HepG2 (cell line): Measurements from ENCODE around the gene MADCAM1. TPM values are rescaled to one million over a fixed set of nuclear protein-coding genes. Genes with fewer than 3 reads are reported as not detected.
A peak's percentile ranks its signal among the peaks of the same experiment; 100 is the strongest.

Source experiments
- ATM ChIP-seq: fragments of 450-650 bp; IDR thresholded peaks from 2 replicates; pipeline ENCODE4 v1.7.1; 2017; ENCODE audit warnings: mild to moderate bottlenecking, borderline replicate concordance
- DZIP1 ChIP-seq: sonication (generic); formaldehyde crosslinking; IDR thresholded peaks from 2 replicates; pipeline ENCODE4 v1.5.0; 2020; ENCODE audit warnings: mild to moderate bottlenecking, missing genetic modification reagents
- EP300 ChIP-seq, 3 experiments: sonication (generic) in 1 of 3; formaldehyde crosslinking in 1 of 3; IDR thresholded peaks; 2 replicates each; pipeline versions ENCODE4 v1.5.1 to v1.6.1; 2011 to 2020; ENCODE audit warnings: low read depth in 2 of 3, low read length in 2 of 3, borderline replicate concordance in 1 of 3, improper control_type of control experiment in 1 of 3, mild to moderate bottlenecking in 1 of 3, missing genetic modification reagents in 1 of 3, moderate library complexity in 1 of 3
- ETV5 ChIP-seq: IDR thresholded peaks from 2 replicates; pipeline ENCODE4 v1.6.1; 2018; ENCODE audit warnings: missing biosample characterization, missing genetic modification reagents, inconsistent platforms, borderline replicate concordance
- GATA4 ChIP-seq: sonication (generic); IDR thresholded peaks from 2 replicates; pipeline ENCODE4 v1.6.1; 2016; ENCODE audit warnings: antibody characterized with exemption, low read depth, borderline replicate concordance
- GPBP1L1 ChIP-seq: sonication (generic); formaldehyde crosslinking; IDR thresholded peaks from 2 replicates; pipeline ENCODE4 v1.5.0; 2020; ENCODE audit warnings: mild to moderate bottlenecking, missing genetic modification reagents
- KLF13 ChIP-seq: sonication (generic); formaldehyde crosslinking; IDR thresholded peaks from 2 replicates; pipeline ENCODE4 v1.4.0; 2020; ENCODE audit warnings: mild to moderate bottlenecking, missing genetic modification reagents
- MEIS1 ChIP-seq: sonication (generic); formaldehyde crosslinking; IDR thresholded peaks from 2 replicates; pipeline ENCODE4 v1.9.0; 2021; ENCODE audit warnings: mild to moderate bottlenecking, missing genetic modification reagents, moderate library complexity, borderline replicate concordance
- NFE2L2 ChIP-seq: fragments of 150-350 bp; IDR thresholded peaks from 2 replicates; pipeline ENCODE4 v1.6.1; 2014; ENCODE audit warnings: low read length
- SIN3B ChIP-seq: fragments of 150-350 bp; IDR thresholded peaks from 2 replicates; pipeline ENCODE4 v1.6.1; 2014; ENCODE audit warnings: low read length
- ZHX1 ChIP-seq: sonication (generic); formaldehyde crosslinking; IDR thresholded peaks from 2 replicates; pipeline ENCODE4 v1.8.1; 2022; ENCODE audit warnings: low read depth, mild to moderate bottlenecking, missing genetic modification reagents
- ZKSCAN5 ChIP-seq: sonication (generic); formaldehyde crosslinking; IDR thresholded peaks from 2 replicates; pipeline ENCODE4 v1.5.1; 2020; ENCODE audit warnings: mild to moderate bottlenecking, missing genetic modification reagents
- ZNF30 ChIP-seq: sonication (generic); formaldehyde crosslinking; IDR thresholded peaks from 2 replicates; pipeline ENCODE4 v1.5.0; 2020; ENCODE audit warnings: mild to moderate bottlenecking, missing genetic modification reagents
- ZNF512 ChIP-seq: sonication (generic); formaldehyde crosslinking; IDR thresholded peaks from 2 replicates; pipeline ENCODE4 v1.4.0; 2020; ENCODE audit warnings: mild to moderate bottlenecking, missing genetic modification reagents
- ZNF687 ChIP-seq: sonication (generic); formaldehyde crosslinking; IDR thresholded peaks from 2 replicates; pipeline ENCODE4 v1.5.1; 2020; ENCODE audit warnings: mild to moderate bottlenecking, missing genetic modification reagents, moderate library complexity
- polyA plus RNA-seq, 8 experiments: library from polyadenylated mRNA; depleted of rRNA in 3 of 8; stranded (reverse) in 7 of 8; unstranded in 1 of 8; fragments of >200 nt; fragmentation: Illumina TruSeq in 4 of 8; extraction: Trizol in 4 of 8; gene quantifications; 2 replicates each; pipeline versions ENCODE4 v1.2.1 to v1.2.3, GENCODE V29; 2011 to 2016; ENCODE audit warnings: low read depth in 4 of 8, missing spikeins in 1 of 8, mixed read lengths in 1 of 8; ENCODE audit not compliant: insufficient read depth in 1 of 8
- total RNA-seq, 5 experiments: library from RNA; depleted of rRNA; stranded (reverse); fragments of >200 nt; fragmentation: Illumina TruSeq; extraction: Trizol; gene quantifications; 2 replicates each; pipeline ENCODE4 v1.2.3, GENCODE V29; 2016; ENCODE audit warnings: low read depth in 1 of 5

MADCAM1 gene
- total and polyA plus RNA-seq, 2 of the 13 experiments (the other 11 are each of a cell fraction or from before 2014, with no cell fraction given): 0.29 to 0.33 TPM

- TF ChIP-seq GPBP1L1 (CRISPR knock-in tag): no peak
- no peak for TF ChIP-seq EP300 (IDR thresholded peaks at IDR 0.05; ENCODE audit: low read depth in 2 of 2, low read length in 2 of 2)
- no peak for TF ChIP-seq EP300 (CRISPR knock-in tag; IDR thresholded peaks at IDR 0.05; ENCODE audit: borderline replicate concordance)
- no peak for TF ChIP-seq KLF13 (CRISPR knock-in tag)
- TF ChIP-seq ATM: peak; percentile 61; the same call in 1 of the 2 replicates
- no peak for TF ChIP-seq DZIP1
- no peak for TF ChIP-seq SIN3B
- no peak for TF ChIP-seq ETV5 (CRISPR knock-in tag)
- no peak for TF ChIP-seq ZKSCAN5 (CRISPR knock-in tag)
- TF ChIP-seq NFE2L2: no peak
- no peak for TF ChIP-seq ZNF30 (CRISPR knock-in tag)
- no peak for TF ChIP-seq GATA4
- peak; percentile 74 for TF ChIP-seq ZNF687 (CRISPR knock-in tag)
- no peak for TF ChIP-seq ZHX1 (CRISPR knock-in tag)
- peak; percentile 52; the same call in 1 of the 2 replicates for TF ChIP-seq MEIS1 (CRISPR knock-in tag)
- peak; percentile 93 for TF ChIP-seq ZNF512
Measured at GRCh38 chr19:480016-480855, 16.1 kb upstream of the MADCAM1 start (continued).
